Heart left ventricle (tissue), 16 donors: Measurements from ENCODE around the gene TMEM147. TPM values are rescaled to one million over a fixed set of nuclear protein-coding genes. Genes with fewer than 3 reads are reported as not detected.

Experiments used
- ATAC-seq, 4 donors: fragments of 200-7000 bp; cut with Tn5 transposase; one replicate each; pipeline ENCODE4 v1.9.1; 2020 to 2022; ENCODE audit warnings: moderate library complexity in 4 of 4, mild to moderate bottlenecking in 3 of 4, moderate number of reproducible peaks in 1 of 4
- DNase-seq, 5 donors: peaks; one replicate each; pipeline ENCODE4 v3.0.0-alpha.2; 2020
- H3K27ac ChIP-seq, 12 donors: fragments of 200-600 bp; sonication (generic) in 4 of 12; one replicate each; pipeline versions ENCODE4 v1.5.0 to v1.8.0; 2016 to 2022; ENCODE audit warnings: mild to moderate bottlenecking in 2 of 12
- H3K27me3 ChIP-seq, 9 donors: fragments of 200-600 bp; sonication (generic) in 2 of 9; one replicate each; pipeline versions ENCODE4 v1.5.1 to v1.8.0; 2016 to 2022; ENCODE audit warnings: mild to moderate bottlenecking in 3 of 9
- H3K36me3 ChIP-seq, 9 donors: fragments of 200-600 bp; sonication (generic) in 2 of 9; one replicate each; pipeline versions ENCODE4 v1.5.0 to v1.8.0; 2018 to 2022; ENCODE audit warnings: mild to moderate bottlenecking in 2 of 9
- H3K4me1 ChIP-seq, 12 donors: fragments of 200-600 bp; sonication (generic) in 4 of 12; one replicate each; pipeline versions ENCODE4 v1.5.0 to v1.8.0; 2016 to 2022; ENCODE audit warnings: mild to moderate bottlenecking in 3 of 12
- H3K4me3 ChIP-seq, 12 donors: fragments of 200-600 bp; sonication (generic) in 4 of 12; one replicate each; pipeline versions ENCODE4 v1.5.0 to v1.8.0; 2017 to 2022; ENCODE audit warnings: mild to moderate bottlenecking in 9 of 12, moderate library complexity in 4 of 12
- H3K9me3 ChIP-seq, 12 donors: fragments of 200-600 bp; sonication (generic) in 4 of 12; one replicate each; pipeline versions ENCODE4 v1.5.0 to v1.8.0; 2016 to 2022; ENCODE audit warnings: mild to moderate bottlenecking in 1 of 12
- CTCF ChIP-seq, 12 donors: fragments of 200-600 bp; sonication (generic) in 4 of 12; IDR thresholded peaks; one replicate each; pipeline versions ENCODE4 v1.5.0 to v1.8.0; 2018 to 2022; ENCODE audit warnings: antibody characterized with exemption in 12 of 12, mild to moderate bottlenecking in 5 of 12
- POLR2A ChIP-seq, 2 donors: fragments of 450-650 bp; IDR thresholded peaks; one replicate each; pipeline ENCODE4 v1.6.1; 2017; ENCODE audit warnings: antibody characterized with exemption in 2 of 2, mild to moderate bottlenecking in 2 of 2, moderate library complexity in 2 of 2
- WGBS, 4 donors: extraction: QIAGEN DNeasy Blood & Tissue Kit in 2 of 4; methylation state at CpG; one replicate each; pipeline versions ENCODE4 v1.1.5 to v1.1.7; 2013 to 2018; 5-methylcytosine and 5-hydroxymethylcytosine counted together
- intact Hi-C, 10 donors: fragments of 100-400 bp; cut with DNase I; formaldehyde crosslinking; loops; one replicate each; pipeline versions ENCODE4 v1.11.1 to v1.14.2; 2022
- polyA plus RNA-seq, 2 donors: library from polyadenylated mRNA; stranded (reverse); fragments of 200-250 nt; gene quantifications; one replicate each; pipeline ENCODE4 v1.2.3, GENCODE V29; 2013
- total RNA-seq, 9 donors: library from RNA; depleted of rRNA in 2 of 9; stranded (reverse); fragments of >200 nt in 2 of 9; fragmentation: NEBNext Ultra II Directional in 3 of 9; extraction: Animal tissue kit (Norgen Biotek cat#: 25700) in 3 of 9; gene quantifications; one replicate each; pipeline versions ENCODE4 v1.1.0 to v1.2.4, GENCODE V29; 2016 to 2023
- donor health status: ischemic (EF 13 %, LVEDD 7.1; RV severe dilation, severe dysfunction).
- donor health status: healthy with polysubstance abuse.
- donor health status: DM: no; HTN: yes; CAD: no.
- donor health status: DM: no; HTN: no; CAD: no.
- donor health status: ischemic (EF 25% LVEDD 6.9; RV normal size, moderate dysfunction).
- donor health status: ischemic (EF 25% LVEDD 5.7; RV mildly dilated, moderate dysfunction).
- donor health status: healthy.
- donor health status: DM: yes; HTN: yes; CAD: no.
- donor health status: ischemic (EF 35%, LVEDD 5.7; RV mildly dilated, moderate dysfunction).
- donor health status: nonischemic (EF 11% LVEDD 7.7; RV severe dilation, severe dysfunction).
- donor health status: DM: yes; HTN: yes; CAD: no.
- donor health status: PGD.
- donor health status: ischemic (EF 29% LVEDD 5.4; RV normal size, mild dysfunction).
- donor health status: nonischemic (EF 23%, LVEDD 6.1; RV moderate dilation, normal function).

Gene TMEM147
- total and polyA plus RNA-seq, 11 donors = 68.9 to 191 (median 96.0) TPM

- intact Hi-C loops = no loop called here
- 68 to 70% (median 69%) methylated on average over 7 of the region's 7 CpGs for WGBS, 4 donors
- TF ChIP-seq POLR2A (IDR thresholded peaks at IDR 0.05) (no peak), CTCF (IDR thresholded peaks at IDR 0.05) (no peak)
- no peak for ATAC-seq
- H3K4me1 ChIP-seq = peaks cover 0 to 6% (median 0%) of the 10 kb centered on the region in 12 donors
- H3K27me3 ChIP-seq = peaks cover 0 to 13% (median 0%) of the 10 kb centered on the region in 9 donors
- H3K4me3 ChIP-seq = no peak overlapping the region
- no peaks in the 10 kb centered on the region for H3K9me3 ChIP-seq
- no peak for DNase-seq
- no peaks in the 10 kb centered on the region for H3K36me3 ChIP-seq
- H3K27ac ChIP-seq = no peak overlapping the region
These were observed 26.1 kb upstream of the TMEM147 start for GRCh38 chr19:35519291-35519690.

- H3K4me1 ChIP-seq = peaks cover 0 to 5% (median 0%) of the 10 kb centered on the region in 12 donors
- DNase-seq (no peak), ATAC-seq (no peak)
- no peak for TF ChIP-seq CTCF (IDR thresholded peaks at IDR 0.05)
- no peak for TF ChIP-seq POLR2A (IDR thresholded peaks at IDR 0.05)
- peaks cover 0 to 25% (median 0%) of the 10 kb centered on the region in 9 donors for H3K27me3 ChIP-seq
- H3K27ac ChIP-seq = no peak overlapping the region
- no peaks in the 10 kb centered on the region for H3K9me3 ChIP-seq
- intact Hi-C loops = no loop called here
- WGBS, 4 donors = 46 to 62% (median 62%) methylated on average over 8 to 16 of the region's 16 CpGs
- H3K36me3 ChIP-seq = no peaks in the 10 kb centered on the region
- H3K4me3 ChIP-seq = no peak overlapping the region
These were observed 24.2 kb upstream of the TMEM147 start for GRCh38 chr19:35521124-35521743.

- intact Hi-C loops = no loop called here
- Histone ChIP-seq H3K9me3 (no peaks in the 10 kb centered on the region), H3K4me1 (peaks cover 0 to 5% (median 0%) of the 10 kb centered on the region in 12 donors), H3K36me3 (no peaks in the 10 kb centered on the region), H3K27me3 (peaks cover 0 to 36% (median 0%) of the 10 kb centered on the region in 9 donors), H3K4me3 (no peak overlapping the region), H3K27ac (no peak overlapping the region)
- WGBS, 4 donors = 82 to 90% (median 85%) methylated on average over 12 of the region's 12 CpGs
- no peak for TF ChIP-seq POLR2A (IDR thresholded peaks at IDR 0.05)
- TF ChIP-seq CTCF (IDR thresholded peaks at IDR 0.05) = no peak
- no peak for ATAC-seq
- no peak for DNase-seq
These were observed 22.6 kb upstream of the TMEM147 start for GRCh38 chr19:35522745-35523327.

- H3K36me3 ChIP-seq = no peaks in the 10 kb centered on the region
- no peak overlapping the region for H3K4me3 ChIP-seq
- TF ChIP-seq POLR2A (IDR thresholded peaks at IDR 0.05) (no peak), CTCF (IDR thresholded peaks at IDR 0.05) (no peak)
- H3K27me3 ChIP-seq = peaks cover 0 to 50% (median 5%) of the 10 kb centered on the region in 9 donors
- no peaks in the 10 kb centered on the region for H3K4me1 ChIP-seq
- intact Hi-C loops = no loop called here
- no peak for ATAC-seq
- no peak for DNase-seq
- 30 to 47% (median 42%) methylated on average over 11 of the region's 11 CpGs for WGBS, 4 donors
- no peak overlapping the region for H3K27ac ChIP-seq
- no peaks in the 10 kb centered on the region for H3K9me3 ChIP-seq
These were observed 21.1 kb upstream of the TMEM147 start for GRCh38 chr19:35524181-35524837.
